Caco-2 (cell line): ENCODE results near the gene CDK2. TPM values are rescaled to one million over a fixed set of nuclear protein-coding genes. Genes with fewer than 3 reads are reported as not detected.

Experiments used
- BruUV-seq: library from RNA; stranded (reverse); fragments of 400-500 nt; replicated peaks from 2 replicates; lab custom pipeline; 2021; lab: Mats Ljungman, UMichigan
- CTCF ChIA-PET: fragments of 300-600 bp; sonication (Branson Sonifier 250); formaldehyde crosslinking; loops from one replicate; lab custom pipeline; 2022; ENCODE audit warnings: antibody characterized with exemption; lab: Charles Lee
- POLR2A ChIA-PET: fragments of 300-600 bp; sonication (Branson Sonifier 250); formaldehyde crosslinking; loops from one replicate; lab custom pipeline; 2022; ENCODE audit warnings: antibody characterized with exemption; lab: Charles Lee
- DNase-seq, 2 experiments: peaks; one replicate each; pipeline versions ENCODE4 v3.0.0 to v3.0.0-alpha.2; 2020 to 2022
- H3K27me3 ChIP-seq: replicated peaks from 2 replicates; pipeline ENCODE4 v1.6.0; 2011; ENCODE audit warnings: low read length; ENCODE audit not compliant: control insufficient read depth, insufficient read depth
- H3K36me3 ChIP-seq: 2 replicates; pipeline ENCODE4 v1.5.1; 2011; ENCODE audit warnings: low read length; ENCODE audit not compliant: control insufficient read depth, insufficient read depth
- H3K4me1 ChIP-seq: fragments of 250-450 bp; sonication (Bioruptor Pico); 2 replicates; pipeline ENCODE4 v1.5.1; 2020; ENCODE audit warnings: mild to moderate bottlenecking
- H3K4me3 ChIP-seq: 2 replicates; pipeline ENCODE4 v1.5.1; 2011; ENCODE audit warnings: low read depth, mild to moderate bottlenecking, control low read depth, low read length
- H3K9me3 ChIP-seq: fragments of 250-450 bp; sonication (Bioruptor Pico); 2 replicates; pipeline ENCODE4 v1.5.1; 2020; ENCODE audit warnings: mild to moderate bottlenecking, moderate library complexity
- H3K27ac Mint-ChIP-seq: one replicate; pipeline ENCODE4 v1.8.0; 2022; ENCODE audit warnings: mixed read lengths; ENCODE audit not compliant: unreplicated experiment
- H3K27me3 Mint-ChIP-seq: one replicate; pipeline ENCODE4 v1.8.0; 2022; ENCODE audit warnings: mixed read lengths; ENCODE audit not compliant: insufficient read depth, unreplicated experiment
- H3K36me3 Mint-ChIP-seq: one replicate; pipeline ENCODE4 v1.8.0; 2022; ENCODE audit warnings: mild to moderate bottlenecking, mixed read lengths; ENCODE audit not compliant: insufficient read depth, unreplicated experiment
- H3K4me1 Mint-ChIP-seq: one replicate; pipeline ENCODE4 v1.8.0; 2022; ENCODE audit warnings: low read depth, mixed read lengths; ENCODE audit not compliant: unreplicated experiment
- H3K4me3 Mint-ChIP-seq: one replicate; pipeline ENCODE4 v1.8.0; 2022; ENCODE audit warnings: mild to moderate bottlenecking, moderate library complexity, mixed read lengths; ENCODE audit not compliant: unreplicated experiment
- H3K9me3 Mint-ChIP-seq: one replicate; pipeline ENCODE4 v1.8.0; 2022; ENCODE audit warnings: mixed read lengths; ENCODE audit not compliant: unreplicated experiment
- CTCF ChIP-seq, 2 experiments: fragments of 200-600 bp in 1 of 2; IDR thresholded peaks; 1 replicate in 1 of 2; 2 replicates in 1 of 2; pipeline versions ENCODE4 v1.5.1 to v1.8.0; 2011 to 2022; ENCODE audit warnings: antibody characterized with exemption in 1 of 2, control low read depth in 1 of 2, inconsistent platforms in 1 of 2, low read depth in 1 of 2, low read length in 1 of 2, mild to moderate bottlenecking in 1 of 2, moderate library complexity in 1 of 2; ENCODE audit not compliant: insufficient read depth in 1 of 2, severe bottlenecking in 1 of 2, unreplicated experiment in 1 of 2
- intact Hi-C: fragments of 100-400 bp; cut with micrococcal nuclease; formaldehyde crosslinking; loops from one replicate; pipeline ENCODE4 v1.10.0; 2022; ENCODE audit not compliant: unreplicated experiment
- total RNA-seq: library from RNA; stranded (reverse); gene quantifications from 2 replicates; pipeline ENCODE4 v1.2.3, GENCODE V29; 2022

The CDK2 gene
- total RNA-seq, 1 experiment from 2014 or later: 110 TPM

DNA sequence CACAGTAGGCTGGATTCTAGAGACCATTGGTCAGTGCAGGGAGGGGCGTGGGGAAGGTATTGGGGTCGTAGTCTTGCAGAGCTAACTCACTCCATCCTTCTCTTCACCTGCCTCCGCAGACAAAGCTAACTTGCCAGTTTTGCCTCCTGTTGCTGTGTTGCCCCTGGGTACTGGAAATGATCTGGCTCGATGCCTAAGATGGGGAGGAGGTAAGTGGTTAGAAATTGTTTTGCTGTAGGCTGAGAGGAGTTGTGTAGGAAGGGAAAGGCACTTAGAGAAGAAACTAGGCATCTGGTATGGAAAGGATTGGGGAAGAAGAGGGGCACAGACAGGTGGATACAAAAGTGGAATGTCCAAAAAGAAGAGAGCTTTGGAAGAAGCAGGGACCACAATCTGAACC is 24.6 kb upstream of the CDK2 start:
- CTCF ChIA-PET: interaction anchor here (1.1 to 1.2 kb wide), 3 partner anchors 12 to 204 kb away, joined by 3 to 4 read pairs (median 3); no protein-coding TSS in a partner anchor
- intact Hi-C loops: loop anchor here (2.0 kb wide), 1 partner anchor 15 kb away; no protein-coding TSS in a partner anchor
- no peaks in the 10 kb centered on the region for H3K36me3 Mint-ChIP-seq

DNA sequence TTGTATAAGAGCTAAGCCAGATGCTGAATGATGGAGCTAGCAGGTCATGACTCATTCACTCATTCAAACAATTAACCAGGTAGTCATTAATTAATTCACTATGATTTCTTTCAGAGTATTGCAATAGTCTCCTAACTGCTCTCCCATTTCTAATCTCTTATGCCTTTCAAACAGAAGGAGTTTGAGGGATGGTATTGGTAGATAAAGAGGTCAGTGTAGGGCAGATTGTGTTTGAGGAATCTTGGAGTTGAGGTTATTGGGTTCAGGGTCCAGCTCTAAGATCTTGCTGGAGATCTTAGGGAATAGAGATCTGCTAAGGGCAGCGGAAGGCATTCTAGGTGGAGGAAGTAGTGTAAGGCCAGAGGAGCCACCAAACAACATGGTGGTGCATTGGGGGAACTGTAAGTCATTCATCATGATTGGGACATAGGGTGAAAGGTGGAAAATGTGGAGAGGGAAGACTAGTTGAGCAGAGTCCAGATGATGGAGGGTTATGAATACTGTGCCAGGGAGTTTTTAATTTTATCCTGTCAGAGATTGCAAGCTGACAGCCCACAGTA is 24.0 kb upstream of the CDK2 start:
- Mint-ChIP-seq H3K4me1 (peaks cover 16% of the 10 kb centered on the region), H3K4me3 (no peak overlapping the region), H3K27ac (peak overlapping the region; percentile 5), H3K36me3 (no peaks in the 10 kb centered on the region), H3K9me3 (no peaks in the 10 kb centered on the region), H3K27me3 (no peaks in the 10 kb centered on the region)
- H3K4me1 ChIP-seq: peaks cover 26% of the 10 kb centered on the region
- TF ChIP-seq CTCF (IDR thresholded peaks at IDR 0.05; ENCODE audit: insufficient read depth in 1 of 2, low read depth in 1 of 2, low read length in 1 of 2, severe bottlenecking in 1 of 2, unreplicated experiment in 1 of 2): no peak
- no peak overlapping the region for H3K4me3 ChIP-seq
- intact Hi-C loops: loop anchor here (2.0 kb wide), 1 partner anchor 14 kb away; no protein-coding TSS in a partner anchor
- CTCF ChIA-PET: interaction anchor here (1.1 to 1.2 kb wide), 3 partner anchors 12 to 204 kb away, joined by 3 to 4 read pairs (median 3); no protein-coding TSS in a partner anchor
- BruUV-seq: no TSS peak
- no peaks in the 10 kb centered on the region for H3K9me3 ChIP-seq
- DNase-seq: peak in 1 of 2 experiments; percentile 45
- no peaks in the 10 kb centered on the region for H3K27me3 ChIP-seq
- H3K36me3 ChIP-seq: no peaks in the 10 kb centered on the region
- POLR2A ChIA-PET: interaction anchor here (1.0 kb wide), 1 partner anchor 31 kb away, joined by 3 read pairs; the partner anchor contains the start of gene RAB5B

More for the DNA sequence above, 24.6 kb upstream of the CDK2 start:
- Histone ChIP-seq H3K27me3 (no peaks in the 10 kb centered on the region), H3K36me3 (no peaks in the 10 kb centered on the region), H3K4me3 (no peak overlapping the region), H3K4me1 (peaks cover 26% of the 10 kb centered on the region), H3K9me3 (no peaks in the 10 kb centered on the region)
- H3K9me3 Mint-ChIP-seq: no peaks in the 10 kb centered on the region
- peaks cover 16% of the 10 kb centered on the region for H3K4me1 Mint-ChIP-seq
- TF ChIP-seq CTCF (IDR thresholded peaks at IDR 0.05; ENCODE audit: insufficient read depth in 1 of 2, low read depth in 1 of 2, low read length in 1 of 2, severe bottlenecking in 1 of 2, unreplicated experiment in 1 of 2): no peak
- BruUV-seq: no TSS peak
- no peaks in the 10 kb centered on the region for H3K27me3 Mint-ChIP-seq
- POLR2A ChIA-PET: interaction anchor here (1.0 kb wide), 1 partner anchor 32 kb away, joined by 3 read pairs; the partner anchor contains the start of gene RAB5B
- peak overlapping the region; percentile 5 for H3K27ac Mint-ChIP-seq
- no peak for DNase-seq
- H3K4me3 Mint-ChIP-seq: no peak overlapping the region

- intact Hi-C loops: no loop called here
- ChIA-PET POLR2A (no interaction called here), CTCF (interaction anchor here (0.6 kb wide), 1 partner anchor 1787 kb away, joined by 3 read pairs; no protein-coding TSS in a partner anchor)
- peaks cover 6% of the 10 kb centered on the region for H3K36me3 Mint-ChIP-seq
- DNase-seq: no peak
- H3K27me3 Mint-ChIP-seq: no peaks in the 10 kb centered on the region
- Histone ChIP-seq H3K4me1 (peaks cover 17% of the 10 kb centered on the region), H3K9me3 (no peaks in the 10 kb centered on the region), H3K27me3 (no peaks in the 10 kb centered on the region), H3K36me3 (no peaks in the 10 kb centered on the region), H3K4me3 (no peak overlapping the region)
- no peak for TF ChIP-seq CTCF (IDR thresholded peaks at IDR 0.05; ENCODE audit: insufficient read depth in 1 of 2, low read depth in 1 of 2, low read length in 1 of 2, severe bottlenecking in 1 of 2, unreplicated experiment in 1 of 2)
- H3K4me1 Mint-ChIP-seq: peaks cover 21% of the 10 kb centered on the region
- no peak overlapping the region for H3K27ac Mint-ChIP-seq
- BruUV-seq: no TSS peak
- no peaks in the 10 kb centered on the region for H3K9me3 Mint-ChIP-seq
- no peak overlapping the region for H3K4me3 Mint-ChIP-seq
These were observed 20.1 kb upstream of the CDK2 start for GRCh38 chr12:55946553-55946952.
